Mucosa of gallbladder (tissue), 1 donor: ENCODE results near the gene SLC26A11. TPM values are rescaled to one million over a fixed set of nuclear protein-coding genes. Genes with fewer than 3 reads are reported as not detected.
"Not testable (repeated sequence)": the region's sequence is repeated elsewhere in the genome, so short reads cannot be mapped to it uniquely, and the experiment has no call there.

Source experiments
- DNase-seq: peaks from one replicate; pipeline ENCODE4 v3.0.0-alpha.2; 2020; ENCODE audit warnings: low spot score
- total RNA-seq: library from RNA; stranded (reverse); gene quantifications from one replicate; pipeline ENCODE4 v1.2.1, GENCODE V29; 2021
- donor health status: DM: no; HTN: no; CAD: no.

The SLC26A11 gene
- total RNA-seq, 1 donor from 2014 or later, result 16.3 TPM

GRCh38 chr17:80260791-80261158, 40.5 kb downstream of the SLC26A11 start, which contains the start of gene RNF213:
Gene RNF213 (plus strand): TSS chr17:80260852. CDS start chr17:80263682, 2,830 bp downstream.
- DNase-seq, result peak; percentile 27

DNA sequence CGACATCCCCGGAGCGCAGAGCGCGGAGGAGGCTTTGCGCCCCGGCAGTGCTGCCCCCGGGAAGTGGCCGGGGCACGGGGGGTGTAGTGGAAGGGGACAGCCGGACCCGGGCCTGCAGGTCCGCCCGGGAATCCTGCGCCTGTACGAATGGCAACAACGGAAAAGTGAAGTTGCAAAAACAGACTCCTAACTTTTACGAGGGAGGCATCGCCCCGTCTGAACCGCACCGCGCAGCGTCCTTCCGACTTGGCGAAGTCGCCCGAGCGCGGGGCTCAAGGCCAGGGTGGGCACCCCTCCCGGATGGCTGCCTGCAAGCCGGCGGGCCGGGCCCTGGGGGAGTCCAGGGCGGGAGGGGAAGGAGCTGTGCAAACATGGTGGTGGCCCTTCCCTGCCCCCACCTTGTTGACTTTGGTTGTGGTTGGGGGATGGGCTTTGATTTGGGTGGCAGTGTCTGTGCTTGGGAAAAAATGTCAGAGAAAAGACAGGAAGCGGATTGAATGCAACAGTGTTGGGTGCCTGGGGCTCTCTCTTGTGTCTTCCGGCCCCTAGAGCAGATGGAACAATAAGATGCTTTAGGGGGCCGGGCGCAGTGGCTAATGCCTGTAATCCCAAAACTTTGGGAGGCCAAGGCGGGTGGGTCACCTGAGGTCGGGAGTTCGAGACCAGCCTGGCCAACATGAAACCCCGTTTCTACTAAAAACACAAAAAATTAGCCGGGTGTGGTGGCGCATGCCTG, 41.1 kb downstream of the SLC26A11 start:
- peak; percentile 49 for DNase-seq

DNA sequence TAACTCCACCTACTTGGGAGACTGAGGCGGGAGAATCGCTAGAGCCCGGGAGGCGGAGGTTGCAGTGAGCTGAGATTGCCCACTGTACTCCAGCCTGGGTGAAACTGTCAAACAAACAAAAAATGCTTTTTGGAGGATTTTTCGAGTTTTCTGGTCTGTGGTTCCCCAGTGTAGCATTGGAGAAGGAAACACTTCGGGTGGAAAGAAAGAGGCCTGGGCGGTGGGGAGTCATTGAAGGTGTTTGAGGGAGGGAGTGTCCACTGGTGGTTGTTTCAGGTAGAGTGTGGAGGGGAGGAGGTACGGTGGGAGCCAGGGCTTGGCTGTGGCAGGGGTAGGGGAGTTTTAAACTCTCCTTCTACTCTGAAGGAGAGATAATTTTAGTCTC, 41.7 kb downstream of the SLC26A11 start:
- DNase-seq, result no peak

DNA sequence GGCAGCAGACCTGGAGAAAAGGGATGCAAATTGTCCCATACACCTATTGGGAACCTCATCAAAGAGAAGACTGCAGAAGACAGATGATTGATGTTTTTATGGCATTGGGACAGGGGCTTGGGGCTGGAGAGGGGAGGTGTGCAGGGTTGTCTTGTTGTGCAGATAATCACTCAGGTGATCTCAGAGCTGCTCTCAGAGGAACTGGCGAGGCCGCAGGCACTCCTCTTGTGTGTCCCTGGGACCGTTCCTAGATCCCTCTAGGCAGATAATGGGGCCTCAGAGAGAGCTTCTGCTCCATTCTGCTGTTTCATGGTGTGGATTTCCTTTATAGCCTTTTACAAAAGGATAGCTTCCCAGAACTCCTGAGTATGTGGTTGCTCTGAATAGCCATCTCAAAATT, 42.1 kb downstream of the SLC26A11 start:
- no peak for DNase-seq

GRCh38 chr17:80262775-80263244, 42.6 kb downstream of the SLC26A11 start:
- no peak for DNase-seq

DNA sequence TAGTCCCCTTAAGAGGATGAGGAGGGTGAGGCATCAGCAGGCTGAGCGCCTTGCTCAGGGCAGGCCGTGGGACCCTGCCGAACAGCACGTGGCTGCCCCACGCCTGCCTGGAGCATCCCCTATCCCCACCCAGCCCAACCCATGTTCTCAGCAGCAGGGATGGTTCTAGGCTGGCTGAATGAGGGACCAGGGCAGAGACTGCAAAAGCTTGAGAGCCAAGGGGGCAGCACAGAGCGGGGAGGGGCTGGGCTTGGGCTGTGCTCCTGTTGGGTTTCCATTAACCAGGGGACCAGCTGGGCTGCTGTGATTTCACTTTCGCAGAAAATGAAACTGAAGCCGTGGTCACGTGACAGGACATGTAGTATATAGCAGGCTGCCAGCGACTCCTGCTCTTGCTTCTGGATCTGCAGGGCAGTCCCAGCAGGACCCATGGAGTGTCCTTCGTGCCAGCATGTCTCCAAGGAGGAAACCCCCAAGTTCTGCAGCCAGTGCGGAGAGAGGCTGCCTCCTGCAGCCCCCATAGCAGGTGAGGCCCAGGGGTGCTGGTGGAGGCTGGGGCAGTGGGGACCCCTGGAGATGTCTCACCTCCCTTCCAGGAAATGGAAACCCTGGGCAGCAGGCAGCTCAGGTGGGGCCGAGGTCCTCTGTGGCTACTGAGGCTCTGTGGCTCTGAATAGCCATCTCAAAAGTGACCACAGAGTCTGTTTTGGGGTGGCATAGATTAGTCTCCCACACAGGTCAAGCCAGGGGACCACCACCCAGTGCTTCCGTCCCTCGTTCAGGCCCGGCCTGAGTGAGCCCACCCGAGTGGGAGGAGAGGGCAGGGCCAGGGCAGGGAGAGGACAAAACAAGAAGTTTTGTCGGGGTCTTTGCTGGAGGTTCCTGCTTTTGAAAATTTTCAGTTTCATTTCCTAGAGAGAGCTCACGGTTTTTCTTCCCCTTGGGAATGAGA, 43.3 kb downstream of the SLC26A11 start:
- DNase-seq, result peak; percentile 94

GRCh38 chr17:80264205-80265075, 44.2 kb downstream of the SLC26A11 start:
- no peak for DNase-seq

DNA sequence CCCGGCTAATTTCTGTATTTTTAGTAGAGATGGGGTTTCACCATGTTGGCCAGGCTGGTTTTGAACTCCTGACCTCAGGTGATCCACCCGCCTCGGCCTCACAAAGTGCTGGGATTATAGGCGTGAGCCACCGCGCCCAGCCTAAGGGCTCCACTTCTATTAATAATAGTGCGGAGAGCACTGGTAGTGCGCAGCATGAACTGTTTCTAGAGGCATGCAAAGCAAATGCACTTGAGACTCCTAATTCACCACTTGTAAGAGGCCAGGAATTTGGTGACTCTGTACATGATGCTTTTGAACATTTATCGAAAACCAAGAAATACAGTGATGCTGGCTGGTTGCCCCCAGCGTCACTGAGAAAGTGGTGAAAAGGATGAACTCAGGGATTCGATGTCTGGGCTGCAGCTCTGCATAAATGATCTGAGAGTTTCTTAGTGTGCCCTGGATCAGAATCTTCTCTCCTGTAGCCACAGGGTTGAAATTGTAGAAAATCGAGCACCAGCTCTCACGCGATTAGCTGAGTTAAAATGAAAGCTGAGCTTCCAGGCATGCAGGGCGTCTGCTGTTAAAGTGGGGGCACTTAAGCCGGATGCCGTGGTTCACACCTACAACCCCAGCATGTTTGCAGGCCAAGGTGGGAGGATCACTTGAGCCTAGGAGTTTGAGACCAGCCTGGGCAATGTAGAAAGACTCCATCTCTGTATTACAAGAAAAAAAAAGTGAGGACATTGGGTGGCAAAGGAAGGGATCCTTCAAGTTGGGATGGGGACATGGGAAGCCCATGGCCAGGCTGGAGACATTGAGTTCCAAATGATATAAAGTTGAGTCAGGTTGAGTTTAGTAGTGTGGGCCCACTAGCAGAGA, 45.2 kb downstream of the SLC26A11 start:
- no peak for DNase-seq

GRCh38 chr17:80267391-80267790, 47.2 kb downstream of the SLC26A11 start:
- no peak for DNase-seq

- DNase-seq, result no peak
Observed at GRCh38 chr17:80268427-80268826, 48.2 kb downstream of the SLC26A11 start.

DNA sequence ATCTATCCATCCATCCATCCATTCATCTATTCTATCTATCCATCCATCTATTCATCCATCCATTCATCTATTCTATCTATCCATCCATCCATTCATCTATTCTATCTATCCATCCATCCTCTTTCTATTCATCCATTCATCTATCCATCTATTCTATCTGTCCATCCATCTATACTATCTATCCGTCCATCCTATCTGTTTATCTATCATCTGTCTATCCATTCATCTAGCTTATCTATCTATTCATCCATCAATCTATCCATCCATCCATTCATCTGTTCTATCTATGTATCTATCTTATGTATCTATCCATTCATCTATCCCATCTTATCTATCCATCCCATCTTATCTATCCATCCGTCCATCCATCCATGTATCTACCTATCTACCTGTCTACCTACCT, 49.2 kb downstream of the SLC26A11 start:
- DNase-seq, result no peak

DNA sequence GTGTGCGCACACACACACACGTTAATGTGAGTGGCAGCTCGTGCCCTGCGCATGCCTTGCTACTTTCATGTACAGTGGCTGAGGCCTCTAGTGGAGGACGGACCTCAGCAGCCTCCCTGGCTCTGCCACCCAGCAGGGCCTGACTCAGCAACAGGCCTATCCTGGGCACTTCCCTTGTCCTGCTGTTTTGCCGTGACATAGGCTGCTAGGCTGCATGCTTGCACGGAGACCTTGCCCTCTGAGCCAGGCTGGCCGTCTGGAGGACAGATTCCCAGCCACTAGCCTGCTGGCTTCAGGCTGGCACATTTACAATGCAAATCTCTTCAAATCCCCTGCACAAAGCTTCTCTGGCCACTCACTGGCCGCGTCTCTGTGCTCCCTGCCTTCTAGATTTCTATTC, 49.9 kb downstream of the SLC26A11 start:
- DNase-seq, result no peak

- no peak for DNase-seq
Observed at GRCh38 chr17:80270836-80271235, 50.6 kb downstream of the SLC26A11 start.

GRCh38 chr17:80272366-80272765, 52.1 kb downstream of the SLC26A11 start:
- no peak for DNase-seq

- DNase-seq, result no peak
Observed at GRCh38 chr17:80274331-80274730, 54.1 kb downstream of the SLC26A11 start.

DNA sequence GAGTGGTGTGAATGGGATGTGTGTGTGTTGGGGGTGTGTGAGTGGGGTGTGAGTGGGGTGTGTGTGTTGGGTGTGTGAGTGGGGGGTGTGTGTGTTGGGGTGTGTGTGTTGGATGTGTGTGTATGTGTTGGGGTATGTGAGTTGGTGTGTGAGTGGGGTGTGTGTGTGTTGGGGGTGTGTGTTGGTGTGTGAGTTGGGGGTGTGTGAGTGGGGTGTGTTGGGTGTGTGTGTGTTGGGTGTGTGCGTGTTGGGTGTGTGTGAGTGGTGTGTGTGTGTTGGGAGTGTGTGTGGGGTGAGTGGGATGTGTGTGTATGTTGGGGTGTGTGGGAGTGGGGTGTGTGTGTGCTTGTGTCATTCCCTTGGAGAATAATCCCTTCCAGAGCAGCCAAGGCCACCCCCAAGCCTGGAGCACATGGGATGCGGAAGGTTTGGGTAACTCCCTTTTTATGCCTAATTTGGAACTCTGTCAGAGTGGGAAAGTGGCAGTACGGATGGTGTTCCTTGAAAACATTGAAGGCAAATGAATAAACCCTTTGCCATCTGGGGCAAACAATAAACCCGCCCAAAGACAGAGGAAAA, 54.7 kb downstream of the SLC26A11 start:
- DNase-seq, result no peak

GRCh38 chr17:80275857-80276256, 55.6 kb downstream of the SLC26A11 start:
- DNase-seq, result not testable (repeated sequence)

- peak; percentile 57 for DNase-seq
Observed at GRCh38 chr17:80277751-80278671, 57.8 kb downstream of the SLC26A11 start.

- peak; percentile 81 for DNase-seq
Observed at GRCh38 chr17:80279895-80280294, 59.7 kb downstream of the SLC26A11 start.
